GM19452 (cell line): Measurements from ENCODE around the gene ABCC11.

Experiments used
- ATAC-seq: cut with Tn5 transposase; IDR thresholded peaks from one replicate; pipeline ENCODE4 v1.9.1; 2021; ENCODE audit not compliant: unreplicated experiment

The ABCC11 gene

DNA sequence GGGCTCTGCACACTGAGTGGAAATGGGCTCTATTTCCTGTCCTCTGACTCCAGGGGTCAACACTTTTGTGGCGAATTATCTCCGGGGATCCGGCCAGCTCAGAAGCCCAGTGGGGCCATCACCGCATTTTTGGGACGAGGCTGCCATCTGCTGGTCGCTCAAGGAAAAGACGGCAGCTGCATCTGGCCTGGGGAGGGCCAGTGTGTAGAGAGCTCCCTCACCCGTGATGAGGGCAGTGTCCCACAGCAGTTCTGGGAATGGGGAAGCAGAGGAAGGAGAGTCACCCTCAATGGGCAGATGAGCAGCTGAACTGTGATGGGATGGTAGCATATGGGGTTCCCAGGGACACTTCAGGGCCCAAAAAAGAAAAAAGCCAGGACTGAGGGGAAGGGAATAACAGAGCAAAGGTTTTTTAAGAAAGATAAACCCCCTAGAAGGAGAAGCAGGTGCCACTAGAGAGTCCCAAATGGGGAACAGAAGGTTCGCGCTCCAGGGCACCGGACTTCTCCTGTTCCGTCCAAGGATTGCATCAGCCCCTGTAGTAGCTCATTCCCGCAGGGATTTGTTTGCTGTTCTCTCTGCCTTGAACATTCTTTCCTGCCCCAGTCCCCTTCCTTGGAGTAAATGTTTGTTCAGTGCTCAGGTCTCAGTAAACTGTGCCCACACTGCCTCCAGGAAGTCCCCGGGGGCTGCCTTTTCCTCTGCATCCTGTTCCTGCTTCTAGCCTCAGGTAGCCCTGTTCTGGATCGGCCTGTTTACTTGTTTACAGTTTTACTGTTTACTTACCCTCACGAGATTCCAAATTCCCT lies 82.2 kb downstream of the ABCC11 start:
- ATAC-seq = no peak

DNA sequence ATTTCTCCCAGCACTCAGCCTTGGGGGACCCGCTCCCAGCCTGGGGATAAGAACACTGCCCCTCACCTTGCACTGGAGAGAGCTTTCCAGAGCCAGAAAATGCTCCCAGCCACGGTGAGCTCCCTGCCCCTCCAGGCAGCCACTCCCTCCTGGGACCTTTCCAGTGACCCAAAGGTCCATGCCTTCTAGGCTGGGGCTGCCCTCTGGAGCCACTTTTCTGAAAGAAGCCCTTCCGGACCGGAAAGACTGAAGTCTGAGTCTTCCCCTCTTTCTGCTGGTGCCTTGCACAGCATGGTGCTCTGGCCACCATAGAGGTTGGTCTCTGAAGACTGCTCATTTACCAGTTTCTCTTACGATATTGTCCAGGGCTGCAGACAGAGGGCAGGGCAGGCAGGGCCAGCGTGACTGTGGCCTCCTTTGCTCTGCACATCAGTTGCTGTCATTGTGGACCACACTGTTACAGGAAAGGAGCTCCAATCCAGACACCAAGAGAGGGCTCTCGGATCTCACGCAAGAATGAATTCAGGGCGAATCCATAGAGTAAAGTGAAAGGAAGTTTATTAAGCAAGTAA lies 84.4 kb downstream of the ABCC11 start:
- ATAC-seq = no peak

- no peak for ATAC-seq
These were observed 85.4 kb downstream of the ABCC11 start for GRCh38 chr16:48161906-48162305.

- ATAC-seq = no peak
These were observed 86.8 kb downstream of the ABCC11 start for GRCh38 chr16:48160575-48160974.

DNA sequence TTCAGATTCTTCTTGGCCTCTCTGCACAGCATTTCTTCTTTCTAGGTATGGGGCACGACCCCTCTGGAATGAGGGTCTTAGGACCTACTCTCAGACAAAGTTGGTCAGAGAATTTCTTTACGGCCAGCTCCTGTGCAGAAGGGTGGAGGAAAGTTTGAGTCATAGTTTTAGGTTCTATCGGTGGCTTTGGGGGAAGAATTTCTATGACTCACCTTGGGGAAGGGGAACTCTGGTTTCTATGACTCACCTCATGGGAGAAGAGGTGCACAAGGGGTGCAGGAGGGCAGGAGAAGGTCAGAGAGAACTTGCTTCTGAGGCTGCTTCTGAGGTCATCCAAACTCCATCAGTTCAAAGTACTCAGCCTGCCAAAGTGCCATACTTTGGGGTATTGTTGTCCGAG lies 89.0 kb downstream of the ABCC11 start:
- peak; percentile 74 for ATAC-seq

- ATAC-seq = peak; percentile 27
These were observed 89.5 kb downstream of the ABCC11 start for GRCh38 chr16:48157794-48158193.

GRCh38 chr16:48157302-48157701 lies 90.0 kb downstream of the ABCC11 start:
- ATAC-seq = no peak

GRCh38 chr16:48156790-48157209 lies 90.5 kb downstream of the ABCC11 start:
- peak; percentile 50 for ATAC-seq

- no peak for ATAC-seq
These were observed 91.2 kb downstream of the ABCC11 start, which contains the start of gene ABCC12 for GRCh38 chr16:48155926-48156789. Gene ABCC12, minus strand, starts transcription at chr16:48155993. Its CDS starts 9,569 bp downstream, at chr16:48146424.

- ATAC-seq = no peak
These were observed 93.6 kb downstream of the ABCC11 start for GRCh38 chr16:48153774-48154173.

DNA sequence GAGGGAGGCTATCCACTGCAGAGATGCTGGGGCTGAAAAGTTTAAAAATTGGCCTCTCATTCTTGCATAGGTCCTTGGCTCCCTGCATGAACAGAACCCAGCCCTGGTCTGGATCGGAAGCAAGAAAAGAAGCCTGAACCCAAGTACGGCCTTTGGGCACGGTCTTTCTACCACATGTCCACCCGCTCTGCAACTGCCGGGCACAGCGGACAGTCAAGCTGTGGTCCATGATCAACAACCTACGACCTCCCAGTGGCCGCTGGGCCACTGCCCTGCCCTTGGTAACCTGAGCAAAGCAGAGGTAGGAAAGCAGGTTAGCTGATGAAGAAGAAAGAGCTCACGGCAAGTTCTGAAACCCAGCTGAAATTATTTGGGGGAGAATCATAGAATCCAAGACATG lies 95.1 kb downstream of the ABCC11 start:
- ATAC-seq = no peak

GRCh38 chr16:48150707-48151106 lies 96.6 kb downstream of the ABCC11 start:
- no peak for ATAC-seq

DNA sequence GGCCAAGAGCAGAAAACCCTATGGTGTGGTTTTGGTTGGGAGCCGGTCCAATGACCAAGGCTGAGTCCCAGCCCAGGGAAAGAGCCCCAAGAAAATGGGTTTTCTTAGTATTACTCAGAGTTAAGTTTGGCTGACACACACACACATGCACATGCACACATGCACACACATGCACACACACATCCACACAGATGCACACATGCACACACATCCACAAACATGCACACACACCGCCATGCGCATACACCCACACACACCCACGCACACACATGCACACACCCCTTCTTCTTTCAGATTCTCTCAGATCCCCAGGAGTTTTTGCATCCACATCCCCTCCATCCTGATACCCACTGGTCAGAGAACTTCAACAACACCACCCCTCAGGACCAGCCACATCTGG lies 100.6 kb downstream of the ABCC11 start:
- ATAC-seq = no peak

- no peak for ATAC-seq
These were observed 101.2 kb downstream of the ABCC11 start for GRCh38 chr16:48146131-48146530.

DNA sequence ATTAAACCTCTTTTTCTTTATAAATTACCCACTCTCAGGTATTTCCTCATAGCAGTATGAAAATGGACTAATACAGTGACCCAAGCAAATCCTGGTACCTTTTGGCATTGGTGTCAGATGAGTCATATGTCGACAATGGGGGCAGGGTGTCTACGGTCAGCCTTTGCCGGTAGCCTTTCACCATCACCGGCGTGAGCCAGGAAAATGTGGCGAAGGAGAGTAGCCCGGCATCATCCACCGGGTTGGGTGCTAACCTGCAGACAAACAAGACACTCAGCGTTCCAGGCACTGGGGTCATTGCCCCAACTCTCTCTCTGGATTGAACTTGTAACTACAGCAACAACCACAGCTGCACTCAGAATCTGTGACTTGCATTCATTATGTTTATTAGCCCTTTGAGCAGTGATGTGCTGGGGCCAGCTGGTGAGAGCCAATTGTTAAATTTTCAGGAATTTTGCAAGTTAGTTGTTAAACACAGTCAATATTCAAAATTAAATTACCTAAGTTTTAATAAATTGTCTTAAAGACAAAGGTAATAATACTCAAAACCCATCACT lies 103.4 kb downstream of the ABCC11 start:
- no peak for ATAC-seq

DNA sequence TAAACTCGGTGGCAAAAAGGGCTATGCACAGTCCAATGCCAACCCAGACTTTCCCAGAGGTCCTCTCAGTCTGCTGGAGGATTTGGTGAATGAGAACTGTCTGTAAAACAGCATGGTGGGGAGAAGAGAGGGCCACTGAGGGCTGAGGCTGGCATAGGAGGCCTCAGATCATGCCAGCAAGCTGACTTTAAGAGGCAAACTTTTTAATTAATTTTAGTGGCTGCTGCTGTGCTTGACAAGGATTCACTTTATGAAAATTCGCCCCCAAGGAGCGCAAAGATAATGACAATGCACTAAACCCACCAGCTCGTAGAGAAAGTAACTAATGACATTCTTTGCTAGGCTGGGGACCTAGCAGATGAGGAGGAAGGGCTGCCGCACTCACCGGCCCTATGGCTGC lies 106.5 kb downstream of the ABCC11 start:
- no peak for ATAC-seq

GRCh38 chr16:48139517-48139916 lies 107.8 kb downstream of the ABCC11 start:
- no peak for ATAC-seq

GRCh38 chr16:48138543-48138942 lies 108.8 kb downstream of the ABCC11 start:
- ATAC-seq = no peak

DNA sequence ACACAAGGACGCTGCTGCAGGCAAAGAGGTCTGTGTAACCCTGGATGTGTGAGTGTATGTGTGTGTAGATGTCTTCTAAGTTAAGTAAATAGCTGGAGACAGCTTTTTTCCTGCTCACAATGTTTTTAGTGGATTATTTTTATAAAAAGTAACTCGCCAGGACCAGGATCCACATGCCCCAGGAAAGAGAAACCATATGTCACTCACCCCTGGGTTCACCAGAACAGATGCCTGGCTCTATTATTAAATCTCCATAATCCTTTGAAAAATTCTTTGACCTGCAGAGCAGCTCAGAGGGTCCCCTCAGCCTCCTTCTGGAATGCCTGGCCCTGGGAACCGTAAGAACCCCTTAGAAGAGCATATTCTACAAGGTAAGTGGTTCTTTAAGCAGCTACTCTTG lies 109.5 kb downstream of the ABCC11 start:
- no peak for ATAC-seq

- ATAC-seq = no peak
These were observed 110.6 kb downstream of the ABCC11 start for GRCh38 chr16:48136547-48137360.
